Measurements from ENCODE around the gene HOXD13. TPM values are rescaled to one million over a fixed set of nuclear protein-coding genes. Genes with fewer than 3 reads are reported as not detected.

Gene HOXD13
- total RNA-seq, 1 experiment from 2014 or later: 0.36 TPM

GRCh38 chr2:176072951-176073904 lies 19.3 kb upstream of the HOXD13 start:
- H3K9me3 ChIP-seq (ENCODE audit: low read length): no peaks in the 10 kb centered on the region
- no peak overlapping the region for H3K27ac ChIP-seq (ENCODE audit: low read length)
- no peaks in the 10 kb centered on the region for H3K36me3 ChIP-seq (ENCODE audit: low read depth, low read length)
- no peaks in the 10 kb centered on the region for H4K20me1 ChIP-seq (ENCODE audit: low read length)
- H3K4me1 ChIP-seq (ENCODE audit: insufficient read depth, low read length): no peaks in the 10 kb centered on the region
- no peaks in the 10 kb centered on the region for H3F3A ChIP-seq (ENCODE audit: low read length, unreplicated experiment)
- ATAC-seq (no peak), DNase-seq (no peak)
- intact Hi-C loops (cut with micrococcal nuclease): no loop called here
- no peaks in the 10 kb centered on the region for H3K9me2 ChIP-seq (replicated peaks; ENCODE audit: low read length)
- no peaks in the 10 kb centered on the region for H3K79me2 ChIP-seq (ENCODE audit: low read length)
- no peak overlapping the region for H3K4me3 ChIP-seq (ENCODE audit: low read length)
- H2AFZ ChIP-seq (ENCODE audit: low read length): no peak overlapping the region
- ChIA-PET POLR2A (ENCODE audit: unreplicated experiment) (no interaction called here), CTCF (no interaction called here)
- peaks cover 62% of the 10 kb centered on the region for H3K27me3 ChIP-seq (ENCODE audit: low read length)
- H3K4me2 ChIP-seq (ENCODE audit: low read length): no peak overlapping the region
- no TSS peak for BruUV-seq (replicated peaks)
- no peak overlapping the region for H3K9ac ChIP-seq (ENCODE audit: low read length)
- no peak for TF ChIP-seq CTCF (conservative IDR thresholded peaks at IDR 0.05; ENCODE audit: low read depth, low read length)
- no peak for TF ChIP-seq EZH2phosphoT487 (IDR thresholded peaks at IDR 0.05; ENCODE audit: borderline replicate concordance, low read length)
- no peak for TF ChIP-seq EZH2 (IDR thresholded peaks at IDR 0.05; ENCODE audit: low read length, unreplicated experiment)

- Histone ChIP-seq H3K36me3 (ENCODE audit: low read depth, low read length) (no peaks in the 10 kb centered on the region), H3K4me3 (ENCODE audit: low read length) (no peak overlapping the region), H3K79me2 (ENCODE audit: low read length) (no peaks in the 10 kb centered on the region), H3K27ac (ENCODE audit: low read length) (no peak overlapping the region), H4K20me1 (ENCODE audit: low read length) (no peaks in the 10 kb centered on the region), H3F3A (ENCODE audit: low read length, unreplicated experiment) (no peaks in the 10 kb centered on the region), H3K9me3 (ENCODE audit: low read length) (no peaks in the 10 kb centered on the region), H3K9ac (ENCODE audit: low read length) (no peak overlapping the region), H3K27me3 (ENCODE audit: low read length) (peaks cover 73% of the 10 kb centered on the region), H2AFZ (ENCODE audit: low read length) (no peak overlapping the region), H3K9me2 (replicated peaks; ENCODE audit: low read length) (no peaks in the 10 kb centered on the region), H3K4me2 (ENCODE audit: low read length) (no peak overlapping the region), H3K4me1 (ENCODE audit: insufficient read depth, low read length) (no peaks in the 10 kb centered on the region)
- ATAC-seq (no peak), DNase-seq (no peak)
- ChIA-PET POLR2A (ENCODE audit: unreplicated experiment) (no interaction called here), CTCF (no interaction called here)
- intact Hi-C loops (cut with micrococcal nuclease): no loop called here
- TF ChIP-seq EZH2 (IDR thresholded peaks at IDR 0.05; ENCODE audit: low read length, unreplicated experiment): no peak
- no peak for TF ChIP-seq CTCF (conservative IDR thresholded peaks at IDR 0.05; ENCODE audit: low read depth, low read length)
- no peak for TF ChIP-seq EZH2phosphoT487 (IDR thresholded peaks at IDR 0.05; ENCODE audit: borderline replicate concordance, low read length)
- BruUV-seq (replicated peaks): no TSS peak
Observed at GRCh38 chr2:176074919-176075425, 17.5 kb upstream of the HOXD13 start.

GRCh38 chr2:176075481-176075880 lies 17.0 kb upstream of the HOXD13 start:
- Histone ChIP-seq H3K4me2 (ENCODE audit: low read length) (no peak overlapping the region), H3K4me1 (ENCODE audit: insufficient read depth, low read length) (no peaks in the 10 kb centered on the region), H3K4me3 (ENCODE audit: low read length) (no peak overlapping the region), H3K9me2 (replicated peaks; ENCODE audit: low read length) (no peaks in the 10 kb centered on the region), H3K27ac (ENCODE audit: low read length) (no peak overlapping the region), H3K9me3 (ENCODE audit: low read length) (no peaks in the 10 kb centered on the region), H3K27me3 (ENCODE audit: low read length) (peaks cover 73% of the 10 kb centered on the region), H3K36me3 (ENCODE audit: low read depth, low read length) (no peaks in the 10 kb centered on the region), H3K79me2 (ENCODE audit: low read length) (no peaks in the 10 kb centered on the region), H3F3A (ENCODE audit: low read length, unreplicated experiment) (no peaks in the 10 kb centered on the region), H4K20me1 (ENCODE audit: low read length) (no peaks in the 10 kb centered on the region), H2AFZ (ENCODE audit: low read length) (no peak overlapping the region), H3K9ac (ENCODE audit: low read length) (no peak overlapping the region)
- no peak for ATAC-seq
- TF ChIP-seq EZH2phosphoT487 (IDR thresholded peaks at IDR 0.05; ENCODE audit: borderline replicate concordance, low read length): no peak
- TF ChIP-seq CTCF (conservative IDR thresholded peaks at IDR 0.05; ENCODE audit: low read depth, low read length): no peak
- no peak for TF ChIP-seq EZH2 (IDR thresholded peaks at IDR 0.05; ENCODE audit: low read length, unreplicated experiment)
- intact Hi-C loops (cut with micrococcal nuclease): no loop called here
- no peak for DNase-seq
- no TSS peak for BruUV-seq (replicated peaks)
- ChIA-PET CTCF (no interaction called here), POLR2A (ENCODE audit: unreplicated experiment) (no interaction called here)

Data from PC-3 (cell line).